ENCODE measurements around the gene TMEFF1.

- no peak for TF ChIP-seq EZH2phosphoT487 (IDR thresholded peaks at IDR 0.05; ENCODE audit: borderline replicate concordance, low read length)
- no peak for TF ChIP-seq CTCF (IDR thresholded peaks at IDR 0.05; ENCODE audit: low read depth, low read length, poor library complexity, severe bottlenecking)
Observed at GRCh38 chr9:100587375-100587774, 114.4 kb downstream of the TMEFF1 start.
